RWPE2 (cell line): ENCODE measurements around the gene SSH2.

Source experiments
- ATAC-seq: fragments of 200-7000 bp; cut with Tn5 transposase; 3 replicates; pipeline ENCODE4 v1.9.1; 2021; ENCODE audit warnings: low read depth
- DNase-seq: peaks from one replicate; pipeline ENCODE4 v3.0.0-alpha.2; 2020; ENCODE audit warnings: low spot score
- H3K27ac ChIP-seq: fragments of 450-650 bp; 2 replicates; pipeline ENCODE4 v1.5.1; 2017; ENCODE audit warnings: mild to moderate bottlenecking; ENCODE audit not compliant: poor library complexity, severe bottlenecking
- H3K27me3 ChIP-seq: fragments of 250-450 bp; sonication (Bioruptor Pico); 2 replicates; pipeline ENCODE4 v1.5.1; 2021; ENCODE audit warnings: mild to moderate bottlenecking, moderate library complexity; ENCODE audit not compliant: insufficient read depth, poor library complexity, severe bottlenecking
- H3K36me3 ChIP-seq: fragments of 250-450 bp; sonication (Bioruptor Pico); 2 replicates; pipeline ENCODE4 v1.5.1; 2020; ENCODE audit warnings: low read depth, mild to moderate bottlenecking, moderate library complexity
- H3K4me1 ChIP-seq: fragments of 250-450 bp; sonication (Bioruptor Pico); 2 replicates; pipeline ENCODE4 v1.5.1; 2021; ENCODE audit warnings: mild to moderate bottlenecking, moderate library complexity; ENCODE audit not compliant: insufficient read depth, poor library complexity, severe bottlenecking
- H3K4me3 ChIP-seq: fragments of 250-450 bp; sonication (Bioruptor Pico); 2 replicates; pipeline ENCODE4 v1.5.1; 2021; ENCODE audit warnings: mild to moderate bottlenecking, moderate library complexity; ENCODE audit not compliant: severe bottlenecking
- H3K9me3 ChIP-seq: fragments of 250-450 bp; sonication (Bioruptor Pico); 2 replicates; pipeline ENCODE4 v1.5.1; 2021; ENCODE audit warnings: mild to moderate bottlenecking, moderate library complexity; ENCODE audit not compliant: severe bottlenecking
- TF ChIP-seq, protein P1 (sequence below): fragments of 450-650 bp; IDR thresholded peaks from one replicate; pipeline ENCODE4 v1.5.1; 2017; ENCODE audit warnings: mild to moderate bottlenecking, moderate library complexity; ENCODE audit not compliant: poor library complexity, severe bottlenecking

SSH2 gene

GRCh38 chr17:29840884-29841283, 89.1 kb downstream of the SSH2 start:
- H3K27ac ChIP-seq = no peak overlapping the region
- ATAC-seq (peak; percentile 50; the same call in 1 of the 3 replicates), DNase-seq (no peak)
- H3K27me3 ChIP-seq = no peaks in the 10 kb centered on the region
- H3K4me3 ChIP-seq = no peak overlapping the region
- no peaks in the 10 kb centered on the region for H3K36me3 ChIP-seq
- TF ChIP-seq, protein P1, sequence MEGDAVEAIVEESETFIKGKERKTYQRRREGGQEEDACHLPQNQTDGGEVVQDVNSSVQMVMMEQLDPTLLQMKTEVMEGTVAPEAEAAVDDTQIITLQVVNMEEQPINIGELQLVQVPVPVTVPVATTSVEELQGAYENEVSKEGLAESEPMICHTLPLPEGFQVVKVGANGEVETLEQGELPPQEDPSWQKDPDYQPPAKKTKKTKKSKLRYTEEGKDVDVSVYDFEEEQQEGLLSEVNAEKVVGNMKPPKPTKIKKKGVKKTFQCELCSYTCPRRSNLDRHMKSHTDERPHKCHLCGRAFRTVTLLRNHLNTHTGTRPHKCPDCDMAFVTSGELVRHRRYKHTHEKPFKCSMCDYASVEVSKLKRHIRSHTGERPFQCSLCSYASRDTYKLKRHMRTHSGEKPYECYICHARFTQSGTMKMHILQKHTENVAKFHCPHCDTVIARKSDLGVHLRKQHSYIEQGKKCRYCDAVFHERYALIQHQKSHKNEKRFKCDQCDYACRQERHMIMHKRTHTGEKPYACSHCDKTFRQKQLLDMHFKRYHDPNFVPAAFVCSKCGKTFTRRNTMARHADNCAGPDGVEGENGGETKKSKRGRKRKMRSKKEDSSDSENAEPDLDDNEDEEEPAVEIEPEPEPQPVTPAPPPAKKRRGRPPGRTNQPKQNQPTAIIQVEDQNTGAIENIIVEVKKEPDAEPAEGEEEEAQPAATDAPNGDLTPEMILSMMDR = no peak
- peaks cover 3% of the 10 kb centered on the region for H3K4me1 ChIP-seq
- no peaks in the 10 kb centered on the region for H3K9me3 ChIP-seq

DNA sequence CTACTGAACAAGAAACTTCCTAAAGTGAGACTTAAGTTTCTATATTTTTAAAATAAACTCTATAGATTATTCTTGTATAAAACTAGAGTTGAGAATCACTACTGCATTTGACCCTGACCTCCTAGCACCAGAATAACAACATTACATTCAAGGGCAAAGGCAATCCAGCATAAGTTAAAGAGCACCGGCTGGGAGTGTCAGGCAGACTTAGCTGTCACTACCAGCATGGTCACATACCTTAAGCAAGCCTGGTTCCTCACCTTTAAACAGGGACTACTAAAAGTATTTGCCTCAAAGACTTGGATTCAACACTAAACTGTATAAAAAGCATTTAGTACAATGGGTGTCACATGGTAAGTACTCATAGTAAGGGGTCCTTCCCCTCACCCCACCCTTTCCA, 90.4 kb downstream of the SSH2 start:
- Histone ChIP-seq H3K4me1 (peaks cover 3% of the 10 kb centered on the region), H3K27ac (no peak overlapping the region)
- no peak for DNase-seq

DNA sequence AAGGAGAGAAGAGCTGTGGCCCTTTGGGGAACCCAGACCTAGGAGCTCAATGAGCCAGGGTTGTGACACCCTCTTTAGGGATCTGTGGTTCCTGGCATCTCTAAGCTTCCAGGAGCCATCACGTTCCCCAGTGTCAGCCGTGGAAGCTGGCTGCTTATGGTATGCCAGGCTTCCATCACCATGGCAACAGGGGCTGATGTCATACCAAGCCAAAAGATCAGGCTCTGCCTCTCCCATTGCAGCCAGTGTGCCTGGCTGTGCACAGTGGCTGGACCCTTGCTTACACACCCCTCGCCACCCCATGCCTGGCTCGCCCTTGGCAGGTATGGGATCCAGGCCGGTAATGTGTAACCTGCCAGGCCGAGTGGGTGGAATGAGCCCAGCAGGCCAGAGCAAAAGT, 91.1 kb downstream of the SSH2 start:
- TF ChIP-seq, protein P1 = no peak
- H3K27ac ChIP-seq = no peak overlapping the region
- H3K9me3 ChIP-seq = no peaks in the 10 kb centered on the region
- H3K4me3 ChIP-seq = no peak overlapping the region
- no peak for DNase-seq
- no peak; the same call in 2 of the 3 replicates for ATAC-seq
- H3K27me3 ChIP-seq = no peaks in the 10 kb centered on the region
- H3K36me3 ChIP-seq = no peaks in the 10 kb centered on the region
- H3K4me1 ChIP-seq = peaks cover 3% of the 10 kb centered on the region

More for the DNA sequence above, 90.4 kb downstream of the SSH2 start:
- no peaks in the 10 kb centered on the region for H3K36me3 ChIP-seq
- ATAC-seq = no peak
- no peaks in the 10 kb centered on the region for H3K9me3 ChIP-seq
- no peaks in the 10 kb centered on the region for H3K27me3 ChIP-seq
- H3K4me3 ChIP-seq = no peak overlapping the region
- TF ChIP-seq, protein P1 = no peak

DNA sequence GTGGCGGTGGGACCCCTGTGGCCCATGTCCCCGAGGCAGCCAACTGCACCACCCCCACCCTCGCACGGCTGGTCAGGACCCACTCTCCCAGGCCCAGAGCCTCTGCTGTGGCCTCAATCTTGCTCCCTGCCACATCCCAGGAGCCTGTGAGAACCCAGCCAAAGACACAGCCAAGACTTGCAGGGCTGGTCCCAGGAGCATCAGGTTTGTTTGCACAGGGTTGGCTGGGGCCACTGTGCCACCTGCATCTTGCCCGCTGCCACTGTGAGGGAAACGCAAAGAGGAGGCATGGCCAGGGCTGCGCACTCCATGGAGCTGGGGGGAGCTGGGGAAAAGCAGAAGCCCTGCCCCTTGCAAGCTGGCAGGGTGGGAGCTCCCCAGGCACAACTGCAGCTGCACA, 92.5 kb downstream of the SSH2 start:
- TF ChIP-seq, protein P1 = no peak
- Histone ChIP-seq H3K27me3 (no peaks in the 10 kb centered on the region), H3K36me3 (no peaks in the 10 kb centered on the region), H3K4me1 (peaks cover 3% of the 10 kb centered on the region), H3K4me3 (no peak overlapping the region), H3K9me3 (no peaks in the 10 kb centered on the region), H3K27ac (no peak overlapping the region)
- no peak for DNase-seq
- ATAC-seq = no peak

- H3K4me3 ChIP-seq = no peak overlapping the region
- no peak for DNase-seq
- no peak overlapping the region for H3K27ac ChIP-seq
- ATAC-seq = no peak
- no peaks in the 10 kb centered on the region for H3K36me3 ChIP-seq
- TF ChIP-seq, protein P1 = no peak
- H3K4me1 ChIP-seq = peaks cover 3% of the 10 kb centered on the region
- H3K9me3 ChIP-seq = no peaks in the 10 kb centered on the region
- no peaks in the 10 kb centered on the region for H3K27me3 ChIP-seq
These were observed 93.4 kb downstream of the SSH2 start for GRCh38 chr17:29836643-29837042.
